Left hindlimb (tissue), 1 donor: ENCODE measurements around the gene DSE.

Source experiments
- DNase-seq: peaks from one replicate; pipeline ENCODE4 v3.0.0-alpha.2; 2018

Gene DSE

DNA sequence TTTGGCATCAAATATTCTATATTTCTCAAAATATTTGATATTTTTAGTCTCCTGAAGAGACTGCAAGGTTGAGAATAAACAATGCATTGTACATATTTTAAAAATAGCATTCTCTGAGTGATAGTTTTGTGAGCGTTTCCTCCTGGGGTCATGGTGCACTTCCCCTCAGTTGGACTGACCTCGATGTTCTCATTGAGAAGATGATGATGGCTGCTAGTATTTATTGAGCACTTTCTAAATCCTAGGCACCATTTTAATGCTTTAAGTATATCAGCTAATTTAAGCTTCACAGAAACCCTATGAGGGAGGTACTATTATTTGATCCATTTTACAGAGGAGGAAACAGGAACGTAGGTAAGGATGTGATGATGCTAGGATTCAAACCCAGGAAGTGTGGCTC, 18.2 kb downstream of the DSE start:
- DNase-seq: no peak

GRCh38 chr6:116389357-116389756, 18.6 kb downstream of the DSE start:
- no peak for DNase-seq

DNA sequence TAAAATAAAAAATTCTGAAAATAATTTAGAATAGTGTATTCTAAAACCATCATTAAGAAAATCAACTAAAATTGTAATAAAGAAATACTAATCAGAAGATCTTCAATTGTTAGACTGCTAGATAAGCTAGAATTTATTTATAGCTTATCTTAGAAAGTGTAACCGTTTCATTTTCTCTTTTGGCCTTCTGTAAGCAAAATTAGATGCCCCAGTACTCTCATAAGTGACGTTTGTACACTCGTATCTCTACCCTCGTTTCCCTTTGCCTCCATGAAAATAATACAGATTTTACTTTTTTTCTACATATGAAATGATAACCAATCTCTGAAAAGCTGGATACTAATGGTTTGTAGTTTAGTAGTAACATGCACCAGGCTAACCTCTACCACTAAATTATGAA, 19.8 kb downstream of the DSE start:
- DNase-seq: no peak

DNA sequence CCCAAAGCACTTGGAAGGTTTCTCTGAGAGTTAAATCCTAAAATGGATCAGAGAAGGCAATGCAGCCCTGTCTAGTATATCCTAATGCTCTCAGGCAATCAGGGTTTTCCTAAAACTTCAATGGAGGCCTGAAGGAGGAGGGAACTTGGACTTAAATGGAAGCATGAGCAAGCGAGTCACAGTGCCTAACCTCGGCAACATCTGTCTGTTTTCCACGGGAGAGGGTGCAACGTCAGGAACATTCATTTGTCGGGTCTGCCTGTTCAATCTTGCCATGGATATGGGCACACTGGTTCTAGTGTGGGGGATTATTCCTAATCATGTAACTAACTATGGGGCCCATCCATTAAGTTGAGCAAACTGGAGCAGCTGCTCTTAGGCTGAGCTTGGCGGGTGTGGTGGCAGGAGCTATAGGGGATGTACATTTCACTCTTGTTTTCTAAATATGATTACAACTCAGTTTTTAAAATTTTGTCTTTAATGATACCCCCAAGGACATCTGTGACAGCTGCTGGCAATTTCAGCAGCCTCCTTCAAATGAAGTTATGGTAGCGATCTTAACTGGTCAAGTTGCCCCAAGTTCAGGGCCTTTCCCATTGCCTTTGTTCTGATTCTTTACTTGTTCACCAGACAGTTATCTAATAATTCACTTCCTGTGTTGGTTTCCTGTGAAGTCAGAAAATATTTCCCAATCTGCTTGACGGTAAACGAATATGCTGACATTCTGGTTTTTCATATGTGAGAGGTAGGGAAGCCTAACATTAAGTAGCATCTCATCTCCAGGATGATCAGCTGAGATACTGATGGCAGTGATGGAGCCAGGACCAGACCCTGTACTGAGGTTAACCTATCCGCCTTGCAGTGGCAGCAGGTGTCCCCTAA, 21.6 kb downstream of the DSE start:
- no peak for DNase-seq

DNA sequence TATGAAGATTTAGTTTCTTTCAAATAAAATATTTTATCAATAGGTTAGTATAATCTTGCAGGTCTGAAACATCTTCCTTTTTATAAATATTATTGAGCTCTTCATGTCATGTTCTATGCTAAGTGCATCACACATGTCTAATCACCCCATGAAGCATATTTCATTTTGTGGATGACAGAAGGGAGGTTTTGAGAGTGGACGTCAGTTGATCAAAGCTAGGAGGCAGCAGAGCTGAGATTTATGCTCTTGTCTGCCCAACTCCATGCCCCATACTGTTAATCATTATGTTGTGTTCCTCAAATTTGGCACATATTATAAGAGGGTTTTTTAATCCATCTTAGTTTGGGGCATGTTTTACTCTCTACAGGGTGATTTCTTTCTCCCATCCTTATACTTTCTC, 22.7 kb downstream of the DSE start:
- DNase-seq: no peak

DNA sequence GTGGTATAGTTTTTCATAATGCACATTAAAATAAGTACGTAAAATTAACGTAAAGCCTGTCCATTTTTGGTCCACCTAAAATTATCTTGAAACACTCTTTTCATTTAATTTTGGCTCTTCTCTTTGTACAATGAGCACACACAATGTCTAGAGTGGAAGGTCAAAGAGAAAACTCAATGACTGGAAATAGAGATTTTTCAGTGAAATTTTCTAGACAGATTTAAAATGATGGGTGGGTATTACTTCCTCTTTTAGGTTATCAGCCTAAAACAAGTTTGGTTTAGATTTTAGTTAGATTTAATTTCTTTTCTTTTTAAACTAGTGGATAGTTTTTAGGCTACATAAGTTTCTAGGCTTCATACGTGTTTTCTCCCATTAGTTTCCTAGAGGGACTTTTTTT, 24.9 kb downstream of the DSE start:
- no peak for DNase-seq

DNA sequence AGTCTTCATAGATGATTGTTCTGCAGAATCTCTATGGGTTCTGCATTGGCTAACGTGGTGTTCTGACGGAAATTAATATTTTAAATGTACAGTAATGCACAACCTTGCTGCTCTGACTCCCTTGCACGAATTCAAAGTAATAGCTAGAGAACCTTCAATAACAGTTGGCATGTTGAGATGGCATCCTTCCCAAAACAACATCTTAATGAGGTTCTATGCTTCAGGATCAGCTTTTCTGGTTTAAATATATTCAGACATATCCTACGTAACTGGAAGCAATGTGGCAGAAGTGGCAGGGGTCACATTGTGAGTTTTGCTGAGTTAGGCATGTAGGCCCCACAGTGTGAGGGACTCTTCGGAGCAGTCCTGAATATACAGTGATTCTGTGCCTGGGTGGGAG, 25.7 kb downstream of the DSE start:
- DNase-seq: no peak

- no peak for DNase-seq
These were observed 27.2 kb downstream of the DSE start for GRCh38 chr6:116397914-116398313.

DNA sequence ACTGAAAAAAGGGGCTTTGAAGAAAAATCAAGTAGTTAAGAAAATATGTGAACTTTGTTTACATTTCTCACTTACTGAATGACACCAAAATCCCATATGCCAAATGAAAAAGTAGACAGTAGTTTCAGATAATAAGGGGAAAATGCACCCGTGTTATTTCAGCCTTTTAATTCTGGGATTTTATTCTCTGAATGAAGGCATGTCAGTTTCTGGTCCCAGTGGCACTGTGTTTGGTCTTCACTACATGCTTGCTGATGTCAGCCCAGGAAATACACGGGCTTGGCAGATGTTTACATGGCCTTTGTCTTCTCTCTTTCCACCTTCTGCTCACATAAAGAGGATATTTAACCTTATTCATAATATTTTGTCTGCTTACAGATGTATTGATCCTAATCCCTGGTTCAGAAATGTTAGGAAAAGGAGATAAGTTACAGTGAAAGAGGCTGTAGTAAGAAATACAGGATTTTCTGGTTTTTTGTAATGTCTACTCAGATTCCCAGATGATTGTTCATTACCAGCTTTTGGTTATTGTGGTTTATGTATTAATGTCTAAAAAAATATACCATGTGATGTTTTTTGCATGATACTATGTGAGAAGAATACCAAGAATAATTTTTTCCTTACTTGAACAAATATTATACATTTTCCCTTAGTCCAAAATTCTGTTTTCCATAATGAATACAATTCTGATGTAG, 27.7 kb downstream of the DSE start:
- DNase-seq: no peak

DNA sequence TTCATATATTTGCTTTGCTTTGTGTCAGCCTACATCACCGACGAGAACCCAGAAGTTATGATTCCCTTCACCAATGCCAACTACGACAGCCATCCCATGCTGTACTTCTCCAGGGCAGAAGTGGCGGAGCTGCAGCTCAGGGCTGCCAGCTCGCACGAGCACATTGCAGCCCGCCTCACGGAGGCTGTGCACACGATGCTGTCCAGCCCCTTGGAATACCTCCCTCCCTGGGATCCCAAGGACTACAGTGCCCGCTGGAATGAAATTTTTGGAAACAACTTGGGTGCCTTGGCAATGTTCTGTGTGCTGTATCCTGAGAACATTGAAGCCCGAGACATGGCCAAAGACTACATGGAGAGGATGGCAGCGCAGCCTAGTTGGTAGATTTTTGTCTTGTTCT, 28.5 kb downstream of the DSE start:
- no peak for DNase-seq

DNA sequence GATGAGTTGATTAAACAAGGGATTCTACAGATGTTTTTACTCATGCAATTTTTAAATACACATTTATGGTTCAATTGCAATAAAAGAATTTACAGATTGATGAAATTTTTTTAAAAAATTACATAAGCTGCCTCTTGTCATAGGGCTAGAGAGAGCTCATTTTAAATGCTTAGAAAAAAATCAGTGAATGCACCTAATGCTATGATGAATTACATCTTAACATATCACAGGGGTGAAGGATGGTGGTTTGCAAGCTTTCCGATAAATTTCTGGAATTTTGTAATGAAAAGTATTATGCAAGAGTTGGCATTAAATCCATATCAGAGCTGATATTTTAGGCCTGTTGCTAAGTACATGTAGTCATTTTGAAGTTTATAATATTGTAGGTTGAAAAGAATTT, 29.6 kb downstream of the DSE start:
- no peak for DNase-seq

DNA sequence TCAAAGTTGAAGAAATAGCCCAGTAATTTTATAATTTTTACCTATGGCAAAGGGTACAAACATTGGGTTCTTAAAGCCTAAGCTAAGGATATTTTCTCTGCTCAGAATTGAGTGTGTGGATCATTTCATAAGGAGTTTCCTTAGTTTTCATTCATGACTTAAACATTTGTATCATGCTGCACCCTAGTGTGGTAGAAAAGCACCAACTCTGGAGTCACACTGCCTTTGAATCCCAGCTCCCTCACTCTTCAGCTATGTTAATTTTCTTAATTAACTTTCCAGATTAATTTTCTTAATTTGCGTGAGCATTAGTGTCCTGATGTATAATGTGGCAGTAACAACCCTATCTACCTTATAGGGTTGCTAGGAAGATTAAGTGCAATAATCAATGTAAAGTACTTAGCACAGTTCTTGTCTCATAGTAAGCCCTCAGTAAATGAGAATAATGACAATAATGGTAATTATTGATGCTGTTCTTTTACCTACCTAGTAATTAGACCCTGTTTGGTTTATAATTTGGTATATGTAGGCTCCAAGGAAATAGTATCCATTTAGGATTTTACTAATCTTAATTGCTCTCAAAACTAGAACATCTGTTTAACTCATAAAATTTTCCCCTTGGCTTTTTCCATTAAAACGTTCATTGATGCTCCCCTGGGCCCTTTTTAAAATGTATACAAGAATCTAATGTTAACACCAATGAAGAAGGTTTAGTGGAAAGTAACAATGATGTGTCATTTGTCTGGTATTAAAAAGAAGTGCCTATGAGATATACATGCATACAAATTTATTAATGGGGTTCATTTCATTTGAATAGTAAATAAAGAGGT, 31.6 kb downstream of the DSE start:
- no peak for DNase-seq

DNA sequence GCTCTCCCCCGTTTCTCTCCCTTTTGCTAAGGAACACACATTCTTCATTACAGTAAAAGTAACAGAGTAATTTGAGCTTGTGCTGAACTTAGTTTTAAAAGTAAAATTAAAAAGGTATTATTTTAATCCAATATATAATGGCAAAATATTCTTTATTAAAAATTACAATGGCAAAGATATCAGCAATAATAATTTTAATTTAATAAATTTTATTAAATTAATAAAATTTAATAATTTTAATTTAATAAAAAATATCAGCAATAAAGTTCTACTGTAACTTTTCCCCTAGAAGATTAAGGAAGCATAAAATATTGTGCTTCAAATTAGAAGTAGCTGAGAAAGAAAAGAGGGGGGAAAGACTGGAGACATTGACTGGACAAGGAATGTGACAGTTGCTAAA, 32.5 kb downstream of the DSE start:
- DNase-seq: no peak

- DNase-seq: no peak
These were observed 33.9 kb downstream of the DSE start for GRCh38 chr6:116404696-116405095.

GRCh38 chr6:116405138-116405537, 34.4 kb downstream of the DSE start:
- peak; percentile 67 for DNase-seq

- no peak for DNase-seq
These were observed 35.1 kb downstream of the DSE start for GRCh38 chr6:116405652-116406356.

DNA sequence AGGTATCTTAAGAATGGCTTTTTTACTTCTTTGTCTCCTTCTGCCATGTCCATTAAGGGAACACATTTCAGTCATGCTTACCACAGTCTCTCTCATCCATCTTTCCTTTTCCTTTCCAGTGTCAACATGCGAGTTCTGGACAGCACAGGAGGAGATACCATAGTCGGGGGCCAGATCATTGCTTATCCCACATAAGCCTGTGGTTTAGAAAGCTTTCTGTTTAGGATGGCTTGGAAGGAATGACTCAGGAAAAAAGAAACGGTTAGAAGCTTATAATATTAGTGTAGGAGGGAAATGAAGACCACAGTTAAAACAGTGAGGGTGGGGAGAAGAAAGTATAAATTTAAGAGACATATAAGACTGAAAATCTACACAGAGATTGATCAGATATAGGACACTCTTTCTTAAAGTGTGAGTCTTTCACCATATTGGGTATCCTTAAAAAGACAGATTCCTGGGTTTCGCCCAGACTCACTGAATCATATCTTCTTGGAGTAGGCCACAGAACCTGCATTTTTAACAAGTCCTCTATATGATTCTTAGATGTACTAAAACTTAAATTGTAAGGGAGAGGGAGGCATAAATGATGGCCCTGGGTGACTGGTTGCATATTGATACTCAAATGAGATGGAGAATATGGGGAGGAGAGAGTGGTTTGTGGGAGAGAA, 36.1 kb downstream of the DSE start:
- DNase-seq: no peak

GRCh38 chr6:116408491-116408890, 37.7 kb downstream of the DSE start:
- no peak for DNase-seq

- DNase-seq: no peak
These were observed 39.0 kb downstream of the DSE start for GRCh38 chr6:116409756-116410155.

- no peak for DNase-seq
These were observed 40.5 kb downstream of the DSE start for GRCh38 chr6:116411284-116411623.

GRCh38 chr6:116412270-116412669, 41.5 kb downstream of the DSE start:
- DNase-seq: no peak

DNA sequence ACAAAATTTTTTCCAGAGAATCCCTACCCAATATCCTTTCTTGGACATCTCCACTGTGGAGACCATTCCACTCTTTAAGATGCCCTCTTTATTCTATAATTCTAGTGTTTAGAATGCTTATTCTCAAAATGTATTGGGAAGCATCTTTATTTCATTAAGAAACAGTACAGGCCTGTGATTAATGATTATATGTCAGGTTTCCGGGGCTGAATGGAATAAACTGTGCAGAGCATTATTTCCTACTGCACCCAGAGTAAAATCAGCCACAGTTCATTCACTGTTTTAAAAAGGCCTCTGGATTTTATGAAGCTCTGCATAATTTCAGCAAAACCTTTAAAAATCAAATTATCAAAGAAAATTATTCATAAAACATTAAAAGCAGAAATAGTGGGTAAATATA, 42.6 kb downstream of the DSE start:
- no peak for DNase-seq

DNA sequence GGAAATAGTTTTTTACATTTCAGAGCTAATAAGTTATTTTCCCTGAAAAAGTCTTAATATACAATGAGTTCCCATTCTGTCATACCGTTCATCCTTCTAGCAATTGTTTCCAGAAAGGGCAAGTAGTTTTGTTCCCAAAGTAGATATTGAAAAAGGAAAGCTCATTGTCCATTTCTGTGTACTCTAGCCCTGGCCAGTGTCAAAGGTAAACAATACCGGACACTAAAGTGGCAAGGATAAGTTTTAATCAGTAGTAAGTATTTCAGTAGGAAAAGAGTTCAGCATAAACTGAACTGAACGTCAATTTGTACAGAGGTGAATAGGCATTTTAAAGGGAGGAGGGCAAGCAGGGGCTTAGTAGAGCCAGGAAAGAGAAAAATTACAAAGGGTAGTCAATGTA, 46.9 kb downstream of the DSE start:
- no peak for DNase-seq
